GM18861 (cell line): ENCODE measurements around the gene IFI16.
"Not testable (repeated sequence)": the region's sequence is repeated elsewhere in the genome, so short reads cannot be mapped to it uniquely, and the experiment has no call there.

Source experiments
- ATAC-seq: cut with Tn5 transposase; IDR thresholded peaks from one replicate; pipeline ENCODE4 v1.9.1; 2021; ENCODE audit not compliant: unreplicated experiment

The IFI16 gene

DNA sequence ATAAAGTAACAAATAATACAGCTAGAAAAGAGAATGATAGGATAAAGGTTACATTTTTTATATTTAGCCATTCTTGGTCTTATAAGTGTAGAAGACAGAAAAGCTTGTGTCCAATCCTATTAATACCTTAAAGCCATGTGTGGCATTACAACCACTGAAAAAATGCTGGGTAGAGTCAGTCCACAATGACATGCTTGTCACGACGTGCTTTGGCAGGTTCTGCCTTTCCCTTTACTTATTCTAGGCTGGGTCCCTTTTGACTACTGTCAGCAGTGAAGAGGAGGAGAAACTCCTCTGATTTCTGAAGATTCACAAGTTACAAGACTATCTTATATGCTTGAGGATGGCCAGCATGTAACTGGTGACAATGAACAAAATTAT is 81.5 kb downstream of the IFI16 start:
- no peak for ATAC-seq

DNA sequence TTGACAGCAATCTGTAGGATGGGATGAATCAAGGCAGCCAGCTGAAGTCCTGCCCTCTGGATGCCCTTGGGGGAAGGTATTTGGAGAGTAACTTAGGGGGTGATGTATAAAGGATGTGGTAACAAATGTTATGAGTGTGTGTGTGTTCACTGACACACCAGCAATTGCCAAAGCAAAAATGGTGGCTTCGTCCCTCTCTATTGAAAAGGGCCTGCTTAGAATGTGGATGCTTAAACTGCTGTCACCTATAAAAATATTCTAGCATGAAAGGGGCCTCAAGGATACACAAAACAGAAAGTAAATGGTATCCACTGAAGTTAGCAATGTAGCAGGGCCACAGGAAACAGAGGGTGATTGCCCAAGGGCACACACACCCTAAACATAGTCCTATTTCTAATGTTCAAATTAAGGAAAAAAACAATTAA is 81.9 kb downstream of the IFI16 start:
- no peak for ATAC-seq

- ATAC-seq = no peak
Observed at GRCh38 chr1:159092036-159092760, 82.5 kb downstream of the IFI16 start.

GRCh38 chr1:159098596-159098995 is 88.9 kb downstream of the IFI16 start:
- no peak for ATAC-seq

- no peak for ATAC-seq
Observed at GRCh38 chr1:159100589-159100988, 90.9 kb downstream of the IFI16 start.

- not testable (repeated sequence) for ATAC-seq
Observed at GRCh38 chr1:159103021-159103420, 93.3 kb downstream of the IFI16 start.
